Endothelial cell of umbilical vein (primary cell): ENCODE results near the gene ADAMTS17. TPM values are rescaled to one million over a fixed set of nuclear protein-coding genes. Genes with fewer than 3 reads are reported as not detected.

Source experiments
- BruUV-seq: library from RNA; stranded (reverse); fragments of 400-500 nt; replicated peaks from 2 replicates; lab custom pipeline; 2021; lab: Mats Ljungman, UMichigan
- CTCF ChIA-PET: fragments of 300-600, 350-600 bp; sonication (Branson Sonifier 250); formaldehyde crosslinking; loops from one replicate; lab custom pipeline; 2021; ENCODE audit warnings: antibody characterized with exemption, inconsistent platforms; lab: Charles Lee
- POLR2A ChIA-PET: fragments of 300-600, 350-600 bp; sonication (Branson Sonifier 250); formaldehyde crosslinking; loops from one replicate; lab custom pipeline; 2021; ENCODE audit warnings: antibody characterized with exemption, inconsistent platforms; lab: Charles Lee
- DNase-seq: peaks from one replicate; pipeline ENCODE4 v3.0.0-alpha.2; 2011; ENCODE audit warnings: low read depth, low spot score
- FAIRE-seq: peaks from 2 replicates; lab custom pipeline; 2011; peaks lifted over from hg19 to GRCh38; lab: Jason Lieb, UNC
- H2AFZ ChIP-seq: 2 replicates; pipeline ENCODE4 v1.6.0; 2012; ENCODE audit warnings: low read depth, low read length, control low read depth, inconsistent platforms
- H3K27ac ChIP-seq: 2 replicates; pipeline ENCODE4 v1.5.1; 2011; ENCODE audit warnings: low read depth, mild to moderate bottlenecking, control low read depth, low read length, moderate library complexity; ENCODE audit not compliant: insufficient read depth
- H3K27me3 ChIP-seq, 2 experiments: 2 replicates each; pipeline versions ENCODE4 v1.6.0 to v1.6.1; 2011; ENCODE audit warnings: low read length in 2 of 2, mixed read lengths in 1 of 2; ENCODE audit not compliant: control insufficient read depth in 2 of 2, insufficient read depth in 2 of 2
- H3K36me3 ChIP-seq, 2 experiments: 2 replicates in 1 of 2; 3 replicates in 1 of 2; pipeline ENCODE4 v1.5.1; 2011; ENCODE audit warnings: low read length in 2 of 2, mild to moderate bottlenecking in 1 of 2, moderate library complexity in 1 of 2; ENCODE audit not compliant: control insufficient read depth in 2 of 2, insufficient read depth in 2 of 2; ENCODE audit errors: extremely low read depth in 1 of 2
- H3K4me1 ChIP-seq: 3 replicates; pipeline ENCODE4 v1.5.1; 2011; ENCODE audit warnings: mild to moderate bottlenecking, low read length; ENCODE audit not compliant: control insufficient read depth, insufficient read depth; ENCODE audit errors: extremely low read depth
- H3K4me2 ChIP-seq: 2 replicates; pipeline ENCODE4 v1.6.1; 2011; ENCODE audit warnings: low read length, control low read depth, mixed read lengths; ENCODE audit not compliant: insufficient read depth
- H3K4me3 ChIP-seq, 3 experiments: fragments of 200-600 bp in 1 of 3; sonication (generic), shearing (Covaris generic) in 1 of 3; replicated peaks in 1 of 3; 2 replicates each; pipeline ENCODE4 v1.5.1; 2011 to 2016; ENCODE audit warnings: control low read depth in 3 of 3, low read length in 3 of 3, mild to moderate bottlenecking in 2 of 3, inconsistent platforms in 1 of 3, low read depth in 1 of 3, moderate library complexity in 1 of 3; ENCODE audit not compliant: insufficient read depth in 1 of 3
- H3K79me2 ChIP-seq: 2 replicates; pipeline ENCODE4 v1.6.0; 2012; ENCODE audit warnings: low read length, inconsistent platforms; ENCODE audit not compliant: control insufficient read depth, insufficient read depth
- H3K9ac ChIP-seq: replicated peaks from 2 replicates; pipeline ENCODE3; 2011; ENCODE audit warnings: low read length, control low read depth; ENCODE audit not compliant: insufficient read depth; ENCODE audit errors: extremely low read depth
- H3K9me1 ChIP-seq: replicated peaks from 3 replicates; pipeline ENCODE4 v1.6.0; 2011; ENCODE audit warnings: mild to moderate bottlenecking, low read length; ENCODE audit not compliant: control insufficient read depth, insufficient read depth; ENCODE audit errors: extremely low read depth
- H3K9me3 ChIP-seq: replicated peaks from 2 replicates; pipeline ENCODE4 v1.5.1; 2012; ENCODE audit warnings: low read length, inconsistent platforms; ENCODE audit not compliant: control insufficient read depth, insufficient read depth
- H4K20me1 ChIP-seq: replicated peaks from 2 replicates; pipeline ENCODE3; 2011; ENCODE audit warnings: mild to moderate bottlenecking, low read length; ENCODE audit not compliant: control insufficient read depth, insufficient read depth; ENCODE audit errors: extremely low read depth
- CTCF ChIP-seq, 2 donors: IDR thresholded peaks; 1 replicate in 1 of 2; 2 replicates in 1 of 2; pipeline ENCODE4 v1.5.1; 2011; ENCODE audit warnings: low read length in 2 of 2, mild to moderate bottlenecking in 2 of 2, moderate library complexity in 2 of 2, control low read depth in 1 of 2, inconsistent platforms in 1 of 2, low read depth in 1 of 2; ENCODE audit not compliant: insufficient read depth in 1 of 2; ENCODE audit errors: extremely low read depth in 1 of 2
- EZH2 ChIP-seq: IDR thresholded peaks from 2 replicates; pipeline ENCODE4 v1.6.1; 2012; ENCODE audit warnings: borderline replicate concordance, low read depth, mild to moderate bottlenecking, moderate library complexity, low read length, inconsistent platforms; ENCODE audit not compliant: severe bottlenecking
- FOS ChIP-seq: IDR thresholded peaks from 2 replicates; pipeline ENCODE4 v1.6.1; 2011; ENCODE audit warnings: mild to moderate bottlenecking, low read length, moderate library complexity, borderline replicate concordance; ENCODE audit not compliant: insufficient read depth
- GATA2 ChIP-seq: IDR thresholded peaks from 2 replicates; pipeline ENCODE4 v1.7.0; 2011; ENCODE audit warnings: low read depth, mild to moderate bottlenecking, moderate library complexity, mixed read lengths, low read length; ENCODE audit not compliant: insufficient read length, insufficient read depth
- JUN ChIP-seq: IDR thresholded peaks from 2 replicates; pipeline ENCODE4 v1.6.1; 2011; ENCODE audit warnings: borderline replicate concordance, low read depth; ENCODE audit not compliant: insufficient read length, insufficient read depth
- MAX ChIP-seq: IDR thresholded peaks from 2 replicates; pipeline ENCODE4 v1.6.1; 2011; ENCODE audit not compliant: insufficient read depth, insufficient read length
- MYC ChIP-seq: IDR thresholded peaks from one replicate; pipeline ENCODE4 v1.6.1; 2011; ENCODE audit warnings: mild to moderate bottlenecking, low read depth, low read length
- POLR2A ChIP-seq: IDR thresholded peaks from 2 replicates; pipeline ENCODE4 v1.6.1; 2012; ENCODE audit warnings: low read depth, mild to moderate bottlenecking, control low read depth, low read length
- POLR2AphosphoS5 ChIP-seq: IDR thresholded peaks from 2 replicates; pipeline ENCODE4 v1.6.1; 2012; ENCODE audit warnings: low read depth, mild to moderate bottlenecking, control low read depth, low read length, moderate library complexity; ENCODE audit not compliant: insufficient read depth
- dilution Hi-C: fragments of 300-500 bp; cut with MboI; formaldehyde crosslinking; loops from one replicate; pipeline ENCODE4 v1.15.0; 2019; ENCODE audit warnings: low sequenced_read_pairs; ENCODE audit not compliant: extremely low pct_ligation_motif_present
- intact Hi-C: fragments of 100-400 bp; cut with micrococcal nuclease; formaldehyde crosslinking; loops from one replicate; pipeline ENCODE4 v1.10.0; 2022
- polyA plus RNA-seq, 4 experiments: library from polyadenylated mRNA; depleted of rRNA in 3 of 4; stranded (reverse) in 3 of 4; unstranded in 1 of 4; fragments of >200 nt; gene quantifications; 2 replicates each; pipeline versions ENCODE4 v1.2.1 to v1.2.3, GENCODE V29; 2011 to 2012; ENCODE audit warnings: missing spikeins in 1 of 4
- total RNA-seq: library from RNA; stranded (reverse); gene quantifications from 2 replicates; pipeline ENCODE4 v1.2.3, GENCODE V29; 2021

ADAMTS17 gene
- total and polyA plus RNA-seq, 2 donors (not counting 3 experiments of a cell fraction or from before 2014, with no cell fraction given) = 0.12 TPM; not detected in 1

- Histone ChIP-seq H3K36me3 (no peaks in the 10 kb centered on the region), H3K9me1 (no peaks in the 10 kb centered on the region), H3K79me2 (no peaks in the 10 kb centered on the region), H3K4me2 (no peak overlapping the region), H3K9me3 (no peaks in the 10 kb centered on the region), H3K4me3 (no peak overlapping the region), H3K27ac (no peak overlapping the region), H4K20me1 (no peaks in the 10 kb centered on the region), H3K27me3 (peaks cover 2 to 12% of the 10 kb centered on the region in 2 experiments), H3K9ac (no peak overlapping the region), H3K4me1 (peaks cover 4% of the 10 kb centered on the region), H2AFZ (no peak overlapping the region)
- DNase-seq (no peak), FAIRE-seq (no peak)
- BruUV-seq = no TSS peak
- CTCF ChIA-PET = interaction anchor here (2.2 kb wide), 1 partner anchor 415 kb away, joined by 11 read pairs; no protein-coding TSS in a partner anchor
- dilution Hi-C loops = no loop called here
- TF ChIP-seq EZH2 (no peak), CTCF (IDR thresholded peaks at IDR 0.05; ENCODE audit: extremely low read depth in 1 of 2, insufficient read depth in 1 of 2, low read depth in 1 of 2, low read length in 2 of 2) (no peak), MAX (no peak), MYC (no peak), POLR2A (no peak), POLR2AphosphoS5 (no peak), FOS (no peak), JUN (no peak), GATA2 (no peak)
- intact Hi-C loops = loop anchor here (2.0 kb wide), 2 partner anchors 232 to 664 kb away; no protein-coding TSS in a partner anchor
- POLR2A ChIA-PET = no interaction called here
Measured at GRCh38 chr15:100343251-100343650, 1.5 kb upstream of the ADAMTS17 start.
